ENCODE results near the gene SYNDIG1L.

DNA sequence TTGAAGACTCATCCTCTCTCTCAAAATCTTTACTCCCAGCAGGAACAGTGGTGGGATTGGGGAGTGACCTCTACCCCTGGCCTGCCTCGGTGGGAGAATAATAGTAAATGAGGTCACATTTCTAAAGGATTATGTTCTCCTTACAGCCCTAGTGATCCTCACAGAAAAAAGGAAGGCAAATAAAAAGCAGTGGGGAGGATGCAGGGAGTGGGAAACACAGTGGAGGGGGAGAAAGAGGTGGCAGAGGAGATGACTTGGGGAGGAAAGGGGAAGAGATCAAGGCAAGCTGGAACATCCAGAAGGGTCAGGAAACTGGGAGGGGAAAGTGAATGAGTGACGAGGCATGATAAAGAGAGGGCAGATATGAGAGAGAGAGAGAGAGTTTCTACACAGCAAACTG, 8.3 kb upstream of the SYNDIG1L start:
- TF ChIP-seq, protein P1, sequence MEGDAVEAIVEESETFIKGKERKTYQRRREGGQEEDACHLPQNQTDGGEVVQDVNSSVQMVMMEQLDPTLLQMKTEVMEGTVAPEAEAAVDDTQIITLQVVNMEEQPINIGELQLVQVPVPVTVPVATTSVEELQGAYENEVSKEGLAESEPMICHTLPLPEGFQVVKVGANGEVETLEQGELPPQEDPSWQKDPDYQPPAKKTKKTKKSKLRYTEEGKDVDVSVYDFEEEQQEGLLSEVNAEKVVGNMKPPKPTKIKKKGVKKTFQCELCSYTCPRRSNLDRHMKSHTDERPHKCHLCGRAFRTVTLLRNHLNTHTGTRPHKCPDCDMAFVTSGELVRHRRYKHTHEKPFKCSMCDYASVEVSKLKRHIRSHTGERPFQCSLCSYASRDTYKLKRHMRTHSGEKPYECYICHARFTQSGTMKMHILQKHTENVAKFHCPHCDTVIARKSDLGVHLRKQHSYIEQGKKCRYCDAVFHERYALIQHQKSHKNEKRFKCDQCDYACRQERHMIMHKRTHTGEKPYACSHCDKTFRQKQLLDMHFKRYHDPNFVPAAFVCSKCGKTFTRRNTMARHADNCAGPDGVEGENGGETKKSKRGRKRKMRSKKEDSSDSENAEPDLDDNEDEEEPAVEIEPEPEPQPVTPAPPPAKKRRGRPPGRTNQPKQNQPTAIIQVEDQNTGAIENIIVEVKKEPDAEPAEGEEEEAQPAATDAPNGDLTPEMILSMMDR (IDR thresholded peaks at IDR 0.05; ENCODE audit: low read depth, low read length) = no peak
- TF ChIP-seq, protein P2, sequence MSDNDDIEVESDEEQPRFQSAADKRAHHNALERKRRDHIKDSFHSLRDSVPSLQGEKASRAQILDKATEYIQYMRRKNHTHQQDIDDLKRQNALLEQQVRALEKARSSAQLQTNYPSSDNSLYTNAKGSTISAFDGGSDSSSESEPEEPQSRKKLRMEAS (IDR thresholded peaks at IDR 0.05; ENCODE audit: low read depth, low read length) = no peak
- TF ChIP-seq POLR2A (IDR thresholded peaks at IDR 0.05; ENCODE audit: extremely low read depth, insufficient read length) = no peak

Measured in NB4 (cell line).